Hepatic stellate cell (primary cell): Measurements from ENCODE around the gene PRRG4.
"Not testable (repeated sequence)": the region's sequence is repeated elsewhere in the genome, so short reads cannot be mapped to it uniquely, and the experiment has no call there.

Experiments used
- DNase-seq: peaks from one replicate; pipeline ENCODE4 v3.0.0; 2011; ENCODE audit warnings: low spot score

Gene PRRG4

DNA sequence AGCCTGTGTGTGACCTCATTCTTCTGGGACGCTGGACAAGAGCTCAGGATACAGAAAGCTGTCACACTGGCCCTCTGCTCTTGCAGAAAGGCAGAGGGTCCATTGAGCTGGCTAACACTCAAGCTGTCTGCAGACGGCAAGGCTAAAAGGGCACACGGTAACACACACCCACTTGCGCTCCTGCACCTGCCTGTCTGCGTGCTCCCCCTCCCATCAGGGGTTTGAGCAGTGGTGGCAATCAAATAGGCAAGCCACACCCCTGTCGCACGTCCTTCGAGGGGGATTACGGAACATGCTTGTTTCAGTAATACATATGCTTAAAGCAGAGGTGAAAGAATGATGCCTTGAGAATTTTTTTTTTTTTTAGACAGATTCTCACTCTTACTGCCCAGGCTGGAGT, 55.8 kb downstream of the PRRG4 start:
- DNase-seq, result no peak

DNA sequence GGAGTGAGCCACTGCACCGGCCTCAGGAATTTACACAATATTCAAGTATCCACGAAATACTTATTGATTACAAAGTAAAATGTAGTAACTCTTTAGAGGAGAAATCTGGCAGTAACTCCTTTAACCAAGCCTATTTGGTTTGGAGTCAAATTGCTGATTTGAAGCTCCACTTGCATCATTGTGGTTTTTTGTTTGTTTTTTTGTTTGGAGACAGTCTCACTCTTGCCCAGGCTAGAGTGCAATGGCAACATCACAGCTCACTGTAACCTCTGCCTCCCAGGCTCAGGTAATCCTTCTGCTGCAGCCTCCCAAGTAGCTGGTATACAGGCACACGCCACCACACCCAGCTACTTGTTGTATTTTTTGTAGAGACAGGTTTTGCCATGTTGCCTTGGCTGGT, 56.5 kb downstream of the PRRG4 start:
- DNase-seq, result no peak

DNA sequence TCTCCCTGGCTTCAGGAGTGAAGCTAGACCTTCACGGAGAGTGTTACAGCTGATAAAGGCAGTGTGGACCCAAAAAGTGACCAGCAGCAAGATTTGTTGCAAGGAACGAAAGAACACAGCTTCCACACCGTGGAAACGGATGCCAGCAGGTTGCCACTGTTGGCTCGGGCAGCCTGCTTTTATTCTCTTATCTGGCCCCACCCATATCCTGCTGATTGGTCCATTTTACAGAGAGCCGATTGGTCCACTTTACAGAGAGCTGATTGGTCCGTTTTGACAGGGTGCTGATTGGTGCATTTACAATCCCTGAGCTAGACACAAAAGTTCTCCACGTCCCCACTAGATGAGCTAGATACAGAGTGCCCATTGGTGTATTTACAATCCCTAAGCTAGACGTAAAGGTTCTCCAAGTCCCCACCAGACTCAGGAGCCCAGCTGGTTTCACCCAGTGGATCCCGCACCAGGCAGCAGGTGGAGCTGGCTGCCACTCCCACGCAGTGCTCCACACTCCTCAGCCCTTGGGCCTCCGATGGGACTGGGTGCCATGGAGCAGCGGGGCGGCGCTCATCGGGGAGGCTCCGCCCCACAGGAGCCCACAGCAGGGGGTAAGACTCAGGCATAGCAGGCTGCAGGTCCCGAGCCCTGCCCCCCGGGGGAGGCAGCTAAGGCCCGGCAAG, 58.1 kb downstream of the PRRG4 start:
- not testable (repeated sequence) for DNase-seq

DNA sequence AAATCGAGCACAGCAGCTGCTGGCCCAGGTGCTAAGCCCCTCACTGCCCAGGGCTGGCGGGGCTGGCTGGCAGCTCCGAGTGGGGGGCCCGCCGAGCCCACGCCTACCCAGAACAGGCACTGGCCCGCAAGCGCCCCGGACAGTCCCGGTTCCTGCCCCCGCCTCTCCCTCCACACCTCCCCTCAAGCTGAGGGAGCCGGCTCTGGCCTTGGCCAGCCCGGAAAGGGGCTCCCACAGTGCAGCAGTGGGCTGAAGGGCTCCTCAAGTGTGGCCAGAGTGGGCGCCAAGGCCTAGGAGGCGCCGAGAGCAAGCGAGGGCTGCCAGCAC, 58.6 kb downstream of the PRRG4 start:
- DNase-seq, result not testable (repeated sequence)

DNA sequence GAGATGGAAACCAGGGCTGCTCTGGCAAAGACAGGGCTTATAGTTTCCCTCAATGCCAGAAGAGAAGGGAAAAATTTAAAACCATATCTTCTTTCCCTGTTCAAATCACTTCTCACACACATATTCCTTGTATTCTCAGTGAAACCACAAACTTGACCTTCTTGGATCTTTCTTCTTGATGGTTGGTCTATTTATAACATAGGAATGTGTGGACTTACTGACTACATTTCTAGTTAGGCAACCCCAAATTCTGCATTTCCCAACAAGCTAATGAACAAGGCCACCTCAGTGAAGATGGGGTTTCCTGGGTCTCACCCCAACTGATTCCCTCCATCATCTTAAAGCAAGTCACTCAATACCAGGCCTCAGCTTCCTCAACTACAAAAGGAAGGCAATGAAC, 59.1 kb downstream of the PRRG4 start:
- peak; percentile 61 for DNase-seq

DNA sequence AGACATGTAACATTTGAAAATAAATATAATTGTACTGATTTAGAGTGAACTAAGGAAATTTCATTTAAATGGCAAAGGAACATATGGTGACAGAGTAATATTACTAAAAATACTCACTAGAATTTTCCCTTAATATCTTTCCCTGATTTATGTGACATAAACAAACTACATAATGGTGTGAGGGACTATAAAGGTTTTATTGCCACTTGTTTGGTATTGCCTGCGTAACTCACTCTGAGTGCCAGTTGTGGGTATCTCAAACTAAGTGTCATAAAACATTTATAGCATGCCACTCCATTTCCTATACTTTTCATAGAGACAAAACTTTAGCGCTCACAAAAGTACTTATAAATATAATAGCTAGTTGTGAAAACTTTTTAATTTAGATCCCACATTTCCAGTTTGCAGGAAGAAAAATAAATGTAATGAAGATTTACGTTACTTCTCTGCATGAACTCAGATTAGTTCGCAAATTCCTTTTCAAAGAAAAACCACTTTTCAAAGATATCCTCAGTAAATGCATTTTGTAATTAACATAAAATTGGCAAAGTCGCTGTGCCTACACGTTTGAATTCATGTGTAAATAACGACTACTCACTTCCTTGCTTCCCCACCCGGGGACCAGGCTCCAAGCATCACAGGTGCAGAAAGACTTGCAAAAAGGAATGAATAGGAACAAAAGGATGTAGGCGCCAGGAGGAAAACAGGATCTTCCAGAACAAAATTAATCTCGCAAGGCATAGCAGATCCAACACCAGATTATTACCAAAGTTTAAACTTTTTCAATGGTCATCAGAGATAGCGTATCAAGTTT, 61.3 kb downstream of the PRRG4 start:
- DNase-seq, result no peak

DNA sequence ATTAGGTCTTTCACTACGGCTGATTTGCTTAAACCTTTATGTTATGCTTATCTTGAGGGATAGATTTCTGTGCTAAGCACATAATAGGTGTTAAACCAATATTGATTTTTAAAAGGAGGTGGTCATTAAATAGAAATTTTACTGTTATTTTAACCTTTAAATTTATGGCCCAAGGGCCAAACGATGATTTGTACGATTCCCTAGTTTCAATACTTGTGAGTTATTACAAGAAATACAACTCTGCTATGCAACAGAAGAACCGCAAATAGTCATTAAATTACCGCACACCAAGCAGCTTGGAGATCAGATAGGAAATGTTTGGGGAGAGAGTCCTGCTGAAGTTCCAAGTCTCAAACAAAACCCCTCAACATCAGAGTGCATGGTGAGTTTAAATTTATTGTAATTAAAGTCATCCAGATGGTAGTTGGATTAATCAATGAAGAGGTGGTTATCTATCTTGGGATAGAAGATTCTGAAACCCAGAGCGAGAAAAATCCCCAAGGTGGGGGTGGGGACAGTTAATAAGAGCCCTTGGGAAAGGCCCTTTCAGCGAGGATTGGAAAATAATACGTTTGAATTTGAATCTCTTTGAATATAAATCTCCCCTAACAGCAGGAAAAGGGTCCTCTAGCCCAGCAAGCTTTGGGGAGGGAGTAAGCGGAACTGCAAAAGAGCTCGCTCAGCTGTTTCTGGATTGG, 62.1 kb downstream of the PRRG4 start:
- DNase-seq, result peak; percentile 5

DNA sequence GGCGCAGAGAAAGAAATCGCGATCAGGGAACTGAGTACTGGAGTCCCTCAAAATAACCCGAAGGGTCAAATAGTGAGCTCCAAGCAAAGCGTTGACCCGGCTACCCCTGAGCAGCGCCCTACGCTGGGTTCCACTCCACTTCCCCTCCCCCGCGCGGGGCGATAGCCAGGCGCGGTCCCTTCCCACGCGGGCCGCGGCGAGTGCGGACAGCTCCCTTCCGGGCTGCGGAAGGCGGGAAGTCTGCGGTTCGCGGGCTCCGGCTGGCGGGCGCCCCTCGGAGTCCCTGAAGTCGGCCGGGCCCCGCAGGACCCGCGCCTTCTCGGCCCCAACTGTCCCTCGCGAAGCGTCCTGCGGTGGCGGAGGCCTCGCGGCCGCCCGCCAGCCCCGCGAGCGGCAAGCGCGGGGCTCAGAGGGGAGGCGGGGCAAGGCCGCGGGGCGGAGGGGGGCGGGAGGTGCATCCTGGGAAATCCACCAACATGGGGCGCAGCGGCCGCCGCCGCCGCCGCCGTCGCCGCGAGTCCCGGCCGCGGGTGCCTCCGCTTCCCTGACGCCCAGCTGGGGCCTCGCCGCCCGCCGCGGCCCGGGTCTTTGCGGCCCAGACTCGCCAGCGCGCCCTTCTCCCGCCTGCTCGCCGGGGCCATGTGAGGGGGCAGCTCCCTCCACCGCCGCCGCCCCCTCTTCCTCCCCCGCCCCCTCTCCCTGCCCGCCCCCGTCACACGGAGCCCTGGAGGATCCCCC, 62.8 kb downstream of the PRRG4 start, which contains the start of gene QSER1:
TSS of gene QSER1 (plus strand) at position 457 of the 738 bp plus-strand sequence. CDS start 315 bp downstream, outside the sequence.
- peak; percentile 82 for DNase-seq

DNA sequence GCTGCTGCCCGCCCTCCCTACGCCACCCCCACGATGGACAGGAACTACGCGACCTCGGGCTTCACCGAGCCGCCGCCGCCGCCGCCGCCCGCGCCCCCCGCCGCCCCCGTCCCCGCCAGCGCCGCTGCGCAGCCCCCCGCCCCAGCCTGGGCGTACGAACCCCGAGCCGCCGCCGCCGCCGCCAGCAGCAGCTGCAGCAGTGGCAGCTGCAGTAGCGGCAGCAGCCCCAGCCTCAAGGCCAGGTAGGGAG, 63.3 kb downstream of the PRRG4 start:
- DNase-seq, result no peak

DNA sequence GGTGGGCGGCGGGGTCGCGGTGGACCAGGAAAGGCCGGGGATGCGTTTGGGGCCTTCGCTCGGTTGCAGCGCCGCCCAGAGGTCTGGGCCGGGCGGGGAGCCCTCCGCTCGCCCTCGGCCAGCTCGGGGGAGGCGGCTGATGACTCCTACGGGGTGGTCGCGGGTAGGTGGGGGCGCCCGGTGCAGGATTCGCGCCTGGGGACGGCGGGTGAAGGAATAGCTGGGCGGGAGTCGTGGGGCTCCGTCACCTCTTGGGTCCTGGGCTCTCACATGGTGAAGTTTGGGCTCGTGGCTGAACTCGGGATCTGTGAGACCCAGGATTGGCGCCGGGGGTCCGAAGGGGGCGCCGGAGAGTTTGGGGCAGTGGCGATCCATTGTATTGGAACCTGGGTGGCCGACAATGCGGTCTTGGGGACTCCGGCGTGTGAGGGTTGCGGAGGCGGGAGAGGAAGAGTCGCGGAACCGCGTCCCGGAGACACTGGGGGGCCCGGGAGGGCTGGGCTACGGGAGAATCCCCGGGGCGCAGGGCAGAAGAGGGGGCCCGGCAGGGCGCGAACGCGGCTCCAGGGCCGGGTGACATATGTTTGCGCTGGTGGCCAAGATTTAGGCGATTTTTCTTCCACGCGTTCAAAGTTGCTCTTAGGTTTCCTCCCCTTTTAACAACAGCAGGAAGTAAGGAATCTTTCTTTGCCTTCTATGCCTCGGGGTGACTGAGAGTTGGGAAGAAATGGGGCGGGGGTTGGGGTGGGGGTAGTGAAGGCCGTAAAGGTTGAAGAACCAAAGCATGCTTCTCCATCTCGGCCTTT, 63.8 kb downstream of the PRRG4 start:
- DNase-seq, result peak; percentile 59

DNA sequence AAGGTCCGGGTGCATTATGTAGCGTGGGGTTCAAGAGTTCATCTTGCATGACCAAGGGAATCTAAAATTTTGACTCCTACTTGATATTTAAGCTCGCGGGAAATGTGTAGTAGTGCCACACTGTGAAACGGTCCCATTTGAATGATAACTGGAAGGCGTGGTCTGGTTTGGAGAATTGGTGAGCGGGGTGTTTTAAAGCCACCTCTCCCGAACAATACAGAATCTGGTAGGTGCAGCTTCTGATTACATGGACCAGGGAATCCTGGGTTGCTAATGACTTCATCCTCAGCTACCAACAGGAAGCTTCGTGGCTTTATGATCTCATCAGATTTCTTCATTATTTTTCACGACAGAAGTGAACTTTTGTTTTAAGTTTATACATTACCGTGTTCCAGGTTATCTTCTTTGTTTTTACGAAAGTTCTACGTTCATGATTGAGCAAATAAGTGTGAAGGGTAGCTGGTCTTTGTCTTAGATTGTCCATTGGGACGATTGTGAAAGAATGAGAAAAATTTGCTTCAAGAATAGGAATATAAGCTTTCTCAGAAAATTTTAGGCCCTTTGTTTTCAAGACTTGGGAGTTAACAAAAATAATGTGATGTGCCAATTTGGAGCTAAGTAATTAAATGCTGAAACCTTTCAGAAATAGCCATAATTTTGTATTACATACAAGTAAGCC, 64.6 kb downstream of the PRRG4 start:
- DNase-seq, result peak; percentile 60

DNA sequence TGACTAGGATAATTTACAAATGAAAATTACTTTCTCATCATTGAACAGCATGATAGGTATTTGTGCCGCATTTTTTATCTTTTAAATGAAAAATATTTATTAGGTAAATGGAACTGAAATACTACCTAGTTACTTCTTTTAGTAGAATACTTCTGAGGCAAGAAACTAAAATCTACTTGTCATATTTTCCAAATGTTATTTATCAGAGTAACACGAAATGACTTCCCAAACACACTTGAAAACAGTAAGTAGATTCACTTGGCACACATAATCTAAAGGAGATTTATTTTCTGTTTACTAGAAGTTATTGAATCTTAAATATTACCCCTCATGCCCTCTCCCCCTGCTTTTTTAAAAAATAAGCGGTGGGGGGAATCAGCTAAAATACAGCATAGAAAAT, 65.2 kb downstream of the PRRG4 start:
- DNase-seq, result no peak

DNA sequence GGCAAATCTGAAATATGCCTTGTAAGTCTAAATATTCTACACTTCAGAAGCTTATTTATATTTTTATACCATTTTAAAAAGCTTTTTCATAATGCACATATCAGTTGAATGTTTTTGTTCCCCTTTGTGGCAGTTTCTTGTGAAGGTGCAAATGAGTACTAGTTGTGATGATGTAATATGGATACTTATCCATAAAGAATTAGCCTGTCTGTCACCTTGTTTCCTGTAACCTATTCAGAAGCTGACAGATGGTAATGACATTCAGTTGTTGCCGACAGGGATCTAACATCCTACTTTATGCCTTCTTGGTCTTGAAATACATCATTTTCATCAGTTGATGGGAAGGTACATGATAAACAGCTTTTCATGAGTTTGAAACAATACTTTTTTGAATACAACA, 65.7 kb downstream of the PRRG4 start:
- no peak for DNase-seq

DNA sequence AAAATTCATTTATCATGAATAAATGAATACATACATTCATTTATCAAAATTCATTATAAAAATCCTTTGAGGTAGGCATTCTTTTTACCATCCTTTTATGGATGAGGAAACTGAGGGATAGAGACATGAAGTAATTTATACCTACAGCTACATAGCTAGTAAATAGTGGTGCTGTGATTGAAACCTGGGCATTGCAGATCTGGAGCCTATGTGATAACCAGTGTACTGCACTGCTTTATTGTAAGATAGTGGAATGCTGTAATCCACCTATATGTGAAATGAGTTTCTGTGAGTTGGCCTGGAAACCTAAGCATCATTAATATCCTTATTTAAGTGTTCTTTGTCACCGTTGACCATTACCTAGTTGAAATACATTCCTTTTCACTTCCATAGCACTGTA, 67.4 kb downstream of the PRRG4 start:
- DNase-seq, result no peak

DNA sequence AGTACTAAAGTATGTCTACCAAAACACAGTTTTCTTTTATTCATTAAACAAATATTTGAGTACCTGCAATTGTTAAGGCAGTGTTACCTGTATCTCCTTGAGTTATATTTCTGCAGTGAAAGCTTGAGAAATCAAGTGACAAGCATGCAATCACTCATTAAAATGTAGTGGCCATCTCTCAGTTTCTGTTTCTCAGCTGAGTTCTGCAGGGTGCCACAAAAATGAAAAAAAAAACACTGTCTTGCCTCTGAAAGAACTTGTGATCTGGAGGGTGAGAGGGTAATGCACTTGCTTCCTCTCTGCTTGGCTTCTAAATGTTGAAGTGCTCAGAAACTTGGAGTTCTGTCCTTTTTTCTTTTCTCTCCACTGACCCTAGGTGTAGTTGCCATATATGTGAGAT, 69.7 kb downstream of the PRRG4 start:
- no peak for DNase-seq

DNA sequence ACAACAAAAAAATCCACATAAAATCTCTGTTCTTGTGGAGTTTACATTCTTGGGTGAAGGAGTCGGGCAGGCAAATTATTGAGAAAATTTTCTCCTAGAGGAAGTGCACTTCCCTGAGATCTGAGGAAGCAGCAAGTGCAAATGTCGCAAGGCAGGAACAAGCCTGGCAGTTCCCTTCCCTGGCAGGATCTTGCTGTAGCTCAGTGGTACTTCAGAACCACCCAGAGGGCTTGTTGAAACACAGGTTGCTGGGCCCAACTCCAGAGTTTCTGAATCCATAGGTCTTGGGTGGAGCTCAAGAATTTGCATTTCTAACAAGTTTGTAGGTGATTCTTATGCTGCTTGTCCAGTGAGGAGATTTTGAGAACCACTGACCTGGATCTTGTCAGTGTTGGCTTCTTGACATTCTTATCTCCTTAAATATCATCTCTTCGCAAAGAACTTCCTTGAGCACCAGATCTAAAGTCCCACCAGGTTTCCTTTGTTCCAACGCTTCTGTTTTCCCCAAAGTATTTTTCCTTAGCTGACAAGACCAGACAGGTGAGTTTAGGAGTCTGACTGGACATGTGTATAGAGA, 72.5 kb downstream of the PRRG4 start:
- no peak for DNase-seq

DNA sequence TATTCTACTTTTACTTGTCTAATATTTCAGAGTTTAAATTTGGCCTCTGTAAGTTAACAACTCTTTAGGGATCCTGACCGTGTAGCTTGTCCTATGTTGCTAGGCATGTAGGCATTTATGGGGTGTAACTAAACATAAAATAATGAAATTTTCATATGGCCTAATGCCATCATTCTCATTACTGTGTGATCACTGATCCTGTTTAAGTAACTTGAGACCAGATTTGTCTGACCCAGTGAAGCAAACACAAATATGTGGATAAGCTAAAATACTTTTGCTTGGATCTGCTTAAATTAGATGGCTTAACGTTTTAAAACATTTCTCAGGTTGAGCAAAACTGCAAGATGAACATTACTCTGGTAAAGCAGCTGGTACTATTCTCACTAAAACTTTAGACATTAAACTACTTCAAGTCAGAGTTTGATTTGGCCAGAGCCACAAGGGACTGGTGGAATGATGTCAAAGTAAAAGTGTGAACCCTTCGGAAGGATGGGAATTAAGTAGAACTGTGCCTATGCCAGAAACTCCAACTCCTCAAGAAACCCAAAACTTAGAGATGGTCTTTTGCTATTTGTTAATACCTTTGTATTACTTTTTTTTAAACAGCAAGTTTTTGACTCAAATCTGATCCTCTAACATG, 75.4 kb downstream of the PRRG4 start:
- DNase-seq, result no peak
